Aorta (tissue), 5 donors: ENCODE data around the gene GLRA1. TPM values are rescaled to one million over a fixed set of nuclear protein-coding genes. Genes with fewer than 3 reads are reported as not detected.

Experiments
- ATAC-seq: fragments of 200-7000 bp; cut with Tn5 transposase; one replicate; pipeline ENCODE4 v1.9.1; 2022; ENCODE audit warnings: moderate library complexity; ENCODE audit not compliant: low FRiP score
- DNase-seq, 2 donors: peaks; one replicate each; pipeline ENCODE4 v3.0.0-alpha.2; 2020
- H3K27ac ChIP-seq, 2 donors: one replicate each; pipeline ENCODE4 v1.5.1; 2013; ENCODE audit warnings: low read length in 2 of 2, mild to moderate bottlenecking in 2 of 2, moderate library complexity in 2 of 2, control low read depth in 1 of 2, inconsistent platforms in 1 of 2, low read depth in 1 of 2
- H3K27me3 ChIP-seq, 2 donors: one replicate each; pipeline ENCODE4 v1.6.1; 2013; ENCODE audit warnings: control low read depth in 1 of 2, low read length in 1 of 2, mild to moderate bottlenecking in 1 of 2, moderate library complexity in 1 of 2; ENCODE audit not compliant: insufficient read depth in 2 of 2, control insufficient read depth in 1 of 2
- H3K36me3 ChIP-seq, 2 donors: one replicate each; pipeline ENCODE4 v1.6.1; 2013; ENCODE audit warnings: control low read depth in 1 of 2, low read length in 1 of 2, mild to moderate bottlenecking in 1 of 2; ENCODE audit not compliant: insufficient read depth in 2 of 2, control insufficient read depth in 1 of 2
- H3K4me1 ChIP-seq, 2 donors: one replicate each; pipeline ENCODE4 v1.6.1; 2013; ENCODE audit warnings: low read length in 2 of 2, control low read depth in 1 of 2, mild to moderate bottlenecking in 1 of 2, moderate library complexity in 1 of 2; ENCODE audit not compliant: insufficient read depth in 2 of 2, control insufficient read depth in 1 of 2
- H3K4me3 ChIP-seq, 2 donors: one replicate each; pipeline ENCODE4 v1.5.1; 2013; ENCODE audit warnings: low read length in 2 of 2, control low read depth in 1 of 2, mild to moderate bottlenecking in 1 of 2
- H3K9me3 ChIP-seq: one replicate; pipeline ENCODE4 v1.6.1; 2013; ENCODE audit warnings: mild to moderate bottlenecking, low read length; ENCODE audit not compliant: control insufficient read depth
- WGBS, 2 donors: extraction: QIAGEN DNeasy Blood & Tissue Kit; methylation state at CpG; one replicate each; pipeline ENCODE4 v1.1.7; 2013; 5-methylcytosine and 5-hydroxymethylcytosine counted together
- intact Hi-C, 2 donors: fragments of 100-400 bp; cut with DNase I; formaldehyde crosslinking; loops; one replicate each; pipeline versions ENCODE4 v1.14.2 to v1.15.0; 2022
- polyA plus RNA-seq, 2 donors: library from polyadenylated mRNA; stranded (reverse); fragments of 200-250 nt; gene quantifications; one replicate each; pipeline ENCODE4 v1.2.3, GENCODE V29; 2013
- total RNA-seq, 2 donors: library from RNA; stranded (reverse); fragmentation: NEBNext Ultra II Directional; extraction: Animal tissue kit (Norgen Biotek cat#: 25700); gene quantifications; one replicate each; pipeline ENCODE4 v1.2.1, GENCODE V29; 2021
- donor health status: healthy with polysubstance abuse.
- donor health status: Bipolar disorder and iron deficiency.
- donor health status: DM: no; HTN: no; CAD: no.
- donor health status: DM: no; HTN: no; CAD: no.
- donor health status: DM: yes; HTN: yes; CAD: no.

GLRA1 gene
- total and polyA plus RNA-seq, 4 donors, result not detected

DNA sequence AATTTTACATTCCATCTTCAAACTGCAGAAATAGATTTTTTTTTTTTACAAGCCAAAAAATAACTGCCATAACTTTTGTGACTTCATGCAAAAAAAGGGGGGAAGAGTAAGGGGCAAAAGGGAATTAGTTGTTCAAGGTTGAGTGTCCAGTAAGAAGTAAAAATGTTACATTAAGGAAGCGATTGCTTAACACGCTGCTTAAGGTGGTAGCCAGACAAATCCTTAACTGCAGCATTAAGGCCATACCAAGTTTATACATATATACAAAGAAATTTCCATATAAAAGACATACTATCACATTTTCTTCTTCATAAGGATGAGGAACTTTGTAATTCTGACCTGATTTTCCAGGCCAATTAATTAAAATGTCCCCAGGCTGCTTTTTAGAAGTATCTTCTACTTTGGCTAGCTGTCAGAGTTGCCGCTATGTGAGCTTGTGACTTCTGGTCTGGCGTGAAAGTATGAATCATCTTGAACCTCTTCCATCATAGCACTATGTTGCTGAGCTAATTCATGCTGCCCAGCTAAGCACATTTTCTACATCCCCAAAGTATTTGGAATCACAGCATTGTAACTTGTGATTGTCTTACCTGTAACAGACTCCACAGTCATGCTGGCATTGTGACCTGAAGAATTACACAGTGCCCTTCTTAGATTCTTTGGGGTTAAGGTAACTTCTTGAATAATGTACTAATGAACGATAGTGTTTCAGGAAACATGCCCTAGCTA is 112.9 kb downstream of the GLRA1 start:
- ATAC-seq (peak; percentile 80), DNase-seq (no peak)
- Histone ChIP-seq H3K27me3 (no peaks in the 10 kb centered on the region), H3K27ac (no peak overlapping the region), H3K9me3 (no peaks in the 10 kb centered on the region), H3K4me3 (no peak overlapping the region), H3K4me1 (peaks cover 0 to 10% of the 10 kb centered on the region in 2 donors), H3K36me3 (peaks cover 0 to 3% of the 10 kb centered on the region in 2 donors)
- intact Hi-C loops, result no loop called here
- WGBS, 2 donors, result 63 to 64% methylated on average over 5 of the region's 5 CpGs

DNA sequence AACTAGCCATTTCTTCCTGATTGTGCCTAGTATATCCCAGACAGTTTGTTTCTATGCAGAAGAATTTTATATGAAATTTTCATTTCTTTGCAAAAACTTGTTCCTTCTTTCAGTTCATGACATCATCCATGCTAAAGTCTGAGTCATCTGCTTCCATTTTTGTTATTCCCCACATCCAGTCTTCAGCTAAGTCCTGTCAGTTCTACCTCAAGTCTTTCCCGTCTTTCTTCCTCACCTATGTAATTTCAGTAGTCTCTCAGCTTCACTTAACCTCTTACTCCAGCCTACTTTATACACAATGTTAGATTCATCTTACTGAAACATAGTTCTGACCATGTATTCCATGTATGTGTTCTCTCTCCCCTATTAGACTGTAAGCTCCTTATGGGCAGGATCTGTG is 113.8 kb downstream of the GLRA1 start:
- intact Hi-C loops, result no loop called here
- DNase-seq, result no peak
- H3K4me1 ChIP-seq, result peaks cover under 1 to 10% of the 10 kb centered on the region in 2 donors
- peaks cover 0 to 3% of the 10 kb centered on the region in 2 donors for H3K36me3 ChIP-seq
- 97 to 98% methylated on average over 1 of the region's 1 CpG for WGBS, 2 donors
- H3K9me3 ChIP-seq, result no peaks in the 10 kb centered on the region
- H3K27ac ChIP-seq, result no peak overlapping the region
- H3K4me3 ChIP-seq, result no peak overlapping the region
- no peak for ATAC-seq
- no peaks in the 10 kb centered on the region for H3K27me3 ChIP-seq

DNA sequence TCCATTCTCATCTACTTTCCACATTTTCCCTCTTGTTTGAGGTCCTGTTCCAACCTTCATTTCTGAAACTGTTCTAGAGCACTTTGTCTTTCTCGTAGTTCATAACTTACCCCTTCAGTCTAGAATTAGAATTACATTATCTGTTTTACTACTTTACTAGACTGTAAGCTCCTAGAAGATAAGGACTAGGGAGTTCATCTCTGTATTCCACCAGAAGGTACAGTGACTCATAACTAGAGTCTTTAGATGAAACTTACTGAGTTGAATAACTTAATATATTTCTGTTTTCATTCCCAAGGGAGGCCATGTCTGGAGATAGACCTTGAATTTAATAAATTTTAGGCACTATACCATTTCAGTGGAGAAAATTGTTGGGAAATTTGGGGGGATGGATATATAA is 114.2 kb downstream of the GLRA1 start:
- 51 to 95% methylated on average over 1 of the region's 1 CpG for WGBS, 2 donors
- no peak for ATAC-seq
- H3K36me3 ChIP-seq, result peaks cover 0 to 3% of the 10 kb centered on the region in 2 donors

DNA sequence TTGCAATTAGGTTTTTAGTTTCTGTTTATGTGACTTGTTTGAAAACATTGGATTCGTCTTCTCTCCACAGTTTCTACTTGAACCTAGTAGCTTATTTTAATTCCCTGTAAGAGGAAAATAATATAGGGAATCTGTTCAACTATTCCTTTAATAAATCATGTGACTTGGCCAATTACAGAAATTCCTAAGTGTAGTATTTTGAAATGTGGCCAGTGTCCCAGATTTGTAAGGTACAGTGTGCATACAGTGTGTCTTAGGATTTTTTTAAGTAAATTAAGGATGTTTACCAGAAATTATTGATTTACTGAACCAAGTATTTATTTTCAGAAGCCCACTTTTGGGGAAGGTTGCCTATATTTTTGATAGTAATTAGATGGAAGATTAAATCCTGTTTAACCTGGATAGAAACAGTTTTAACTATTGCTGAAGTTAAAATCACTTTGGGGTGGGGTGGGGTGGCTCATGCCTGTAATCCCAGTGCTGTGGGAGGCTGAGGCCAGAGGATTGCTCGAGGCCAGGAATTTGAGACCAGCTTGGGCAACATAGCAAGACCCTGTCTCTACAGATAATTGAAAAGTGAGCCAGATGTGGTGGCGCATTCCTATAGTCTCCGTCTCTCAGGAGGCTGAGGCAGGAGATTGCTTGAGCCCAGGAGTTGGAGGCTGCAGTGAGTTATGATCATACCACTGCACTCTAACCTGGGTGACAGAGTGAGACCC is 116.0 kb downstream of the GLRA1 start:
- ATAC-seq (no peak), DNase-seq (no peak)
- peaks cover 0 to 2% of the 10 kb centered on the region in 2 donors for H3K36me3 ChIP-seq
- WGBS, 2 donors, result 70 to 72% methylated on average over 4 of the region's 4 CpGs
- intact Hi-C loops, result no loop called here
- H3K27me3 ChIP-seq, result no peaks in the 10 kb centered on the region
- no peak overlapping the region for H3K4me3 ChIP-seq
- H3K27ac ChIP-seq, result no peak overlapping the region
- no peaks in the 10 kb centered on the region for H3K9me3 ChIP-seq
- H3K4me1 ChIP-seq, result peaks cover 2 to 10% of the 10 kb centered on the region in 2 donors

More for the DNA sequence above, 114.2 kb downstream of the GLRA1 start:
- intact Hi-C loops, result no loop called here
- Histone ChIP-seq H3K4me3 (no peak overlapping the region), H3K27me3 (no peaks in the 10 kb centered on the region), H3K9me3 (no peaks in the 10 kb centered on the region), H3K27ac (no peak overlapping the region), H3K4me1 (peaks cover 2 to 10% of the 10 kb centered on the region in 2 donors)
- DNase-seq, result no peak

DNA sequence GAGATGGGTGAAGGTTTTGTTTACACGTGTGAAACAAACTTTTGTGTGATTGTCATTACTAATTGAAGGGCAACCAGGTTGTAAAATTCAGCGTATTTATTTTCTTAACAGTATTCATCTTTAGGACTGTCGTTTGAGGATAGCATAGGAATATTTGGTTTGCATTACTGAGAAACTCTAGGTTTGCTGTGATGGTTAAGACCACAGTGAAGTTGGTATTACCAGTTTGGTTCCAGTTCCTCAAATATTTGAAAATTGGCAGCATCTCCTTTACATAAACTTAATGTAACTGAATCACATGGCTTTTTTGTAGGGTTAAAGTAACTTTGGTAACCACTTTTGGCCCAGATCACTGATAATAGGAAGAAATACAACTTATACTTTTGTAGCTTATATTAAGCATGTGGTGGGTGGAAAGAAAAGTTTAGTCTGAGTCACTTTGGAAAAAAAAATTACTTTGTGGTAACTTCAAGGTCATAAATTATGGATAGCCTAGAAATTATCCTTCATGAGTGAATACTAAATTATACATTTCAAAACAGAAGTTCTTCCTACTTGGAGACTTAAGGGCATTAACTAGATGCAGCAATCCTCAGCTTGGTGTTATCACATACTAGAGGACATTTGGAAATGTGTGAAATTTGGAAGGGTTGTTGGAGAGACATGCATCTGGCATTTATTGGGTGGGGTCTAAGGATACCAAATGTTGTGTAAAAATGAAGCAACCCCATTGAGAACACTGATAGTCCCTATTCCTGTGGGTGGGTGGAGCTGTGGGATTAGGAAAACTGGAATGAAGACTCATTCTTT is 119.0 kb downstream of the GLRA1 start:
- peaks cover 2 to 3% of the 10 kb centered on the region in 2 donors for H3K4me1 ChIP-seq
- no peak overlapping the region for H3K27ac ChIP-seq
- DNase-seq (no peak), ATAC-seq (no peak)
- H3K27me3 ChIP-seq, result no peaks in the 10 kb centered on the region
- H3K36me3 ChIP-seq, result peaks cover 0 to 4% of the 10 kb centered on the region in 2 donors
- H3K9me3 ChIP-seq, result no peaks in the 10 kb centered on the region
- H3K4me3 ChIP-seq, result no peak overlapping the region
- intact Hi-C loops, result no loop called here
- WGBS, 2 donors, result 89% methylated on average over 3 of the region's 3 CpGs

DNA sequence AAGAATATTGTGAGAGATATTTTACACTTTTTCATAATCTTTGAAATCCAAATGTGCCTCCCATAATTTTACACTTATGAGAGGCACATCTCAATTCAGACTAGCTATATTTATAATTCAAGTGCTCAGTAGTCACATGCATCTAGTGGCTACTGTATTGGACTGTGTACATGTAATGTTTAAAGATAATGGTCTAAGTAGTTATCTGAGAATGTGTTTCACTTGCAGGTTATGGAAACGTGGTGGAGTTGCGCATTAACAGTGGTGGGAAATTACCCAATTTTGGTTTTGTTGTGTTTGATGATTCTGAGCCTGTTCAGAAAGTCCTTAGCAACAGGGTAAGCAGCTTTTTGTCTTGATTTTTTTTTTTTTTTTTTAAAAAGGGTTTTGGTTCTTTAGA is 124.1 kb downstream of the GLRA1 start:
- Histone ChIP-seq H3K4me3 (no peak overlapping the region), H3K9me3 (no peaks in the 10 kb centered on the region), H3K27me3 (no peaks in the 10 kb centered on the region), H3K27ac (no peak overlapping the region), H3K36me3 (peaks cover 3 to 10% of the 10 kb centered on the region in 2 donors), H3K4me1 (no peaks in the 10 kb centered on the region)
- WGBS, 2 donors, result 76 to 80% methylated on average over 2 of the region's 2 CpGs
- ATAC-seq (no peak), DNase-seq (no peak)
- intact Hi-C loops, result no loop called here

DNA sequence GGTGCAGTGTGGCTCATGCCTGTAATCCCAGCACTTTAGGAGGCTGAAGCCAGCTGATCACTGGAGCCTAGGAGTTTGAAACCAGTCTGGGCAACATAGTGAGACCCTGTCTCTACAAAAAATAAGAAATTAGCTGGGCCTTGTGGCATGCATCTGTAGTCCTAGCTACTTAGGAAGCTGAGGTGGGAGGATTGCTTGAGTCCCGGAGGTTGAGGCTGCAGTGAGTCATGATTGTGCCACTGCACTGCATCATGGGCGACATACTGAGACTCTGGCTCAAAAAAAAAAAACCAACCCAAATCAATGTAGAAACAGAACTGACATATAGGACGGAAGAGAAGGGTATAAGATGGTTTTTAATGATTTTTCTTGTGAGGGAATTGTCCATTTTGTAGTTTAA is 125.2 kb downstream of the GLRA1 start:
- Histone ChIP-seq H3K27me3 (no peaks in the 10 kb centered on the region), H3K36me3 (peaks cover 3 to 11% of the 10 kb centered on the region in 2 donors), H3K4me3 (no peak overlapping the region), H3K4me1 (no peaks in the 10 kb centered on the region), H3K27ac (no peak overlapping the region), H3K9me3 (no peaks in the 10 kb centered on the region)
- ATAC-seq, result no peak
- intact Hi-C loops, result no loop called here
- 65 to 74% methylated on average over 3 of the region's 3 CpGs for WGBS, 2 donors
- no peak for DNase-seq

DNA sequence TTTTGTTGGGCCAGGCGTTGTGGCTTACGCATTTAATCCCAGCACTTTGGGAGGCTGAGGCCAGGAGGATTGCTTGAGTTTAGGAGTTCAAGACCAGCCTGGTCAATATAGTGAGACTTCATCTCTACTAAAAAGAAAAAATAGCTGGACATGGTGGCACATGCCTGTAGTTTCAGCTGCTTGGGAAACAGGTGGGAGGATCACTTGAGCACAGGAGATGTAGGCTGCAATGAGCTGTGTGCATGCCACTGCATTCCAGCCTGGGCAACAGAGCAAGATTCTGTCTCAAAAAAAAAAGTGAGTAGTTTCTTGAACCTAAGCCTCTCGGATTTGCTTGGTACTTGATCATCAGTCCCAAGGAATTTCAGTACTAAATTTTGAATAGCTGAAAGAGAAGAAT is 126.0 kb downstream of the GLRA1 start:
- intact Hi-C loops, result no loop called here
- H3K4me3 ChIP-seq, result no peak overlapping the region
- 75 to 78% methylated on average over 3 of the region's 3 CpGs for WGBS, 2 donors
- no peak for ATAC-seq
- no peaks in the 10 kb centered on the region for H3K27me3 ChIP-seq
- H3K27ac ChIP-seq, result no peak overlapping the region
- peaks cover 3 to 10% of the 10 kb centered on the region in 2 donors for H3K36me3 ChIP-seq
- no peak for DNase-seq
- H3K9me3 ChIP-seq, result no peaks in the 10 kb centered on the region
- no peaks in the 10 kb centered on the region for H3K4me1 ChIP-seq
